ENCODE data around the gene PSMB10. TPM values are rescaled to one million over a fixed set of nuclear protein-coding genes. Genes with fewer than 3 reads are reported as not detected.
"Not testable (repeated sequence)": the region's sequence is repeated elsewhere in the genome, so short reads cannot be mapped to it uniquely, and the experiment has no call there.

Gene PSMB10
- total RNA-seq, 1 donor from 2014 or later = 89.4 TPM

DNA sequence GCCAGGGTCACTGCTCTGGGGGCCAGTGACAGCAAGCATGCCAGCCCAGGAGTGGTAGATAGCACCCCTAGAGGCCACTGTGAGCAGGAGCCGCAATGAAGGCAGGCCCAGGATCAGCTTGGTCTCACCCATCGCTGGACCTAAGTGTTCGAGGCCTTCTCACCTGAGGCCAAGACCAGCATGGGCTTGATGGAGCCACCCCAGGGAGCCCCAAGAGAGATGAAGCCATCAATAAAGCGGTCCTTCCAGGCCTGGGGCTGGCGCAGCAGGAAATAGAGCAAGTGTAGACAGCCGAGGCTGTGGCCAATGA lies 5.5 kb upstream of the PSMB10 start:
- DNase-seq (ENCODE audit: low spot score) = no peak

- DNase-seq (ENCODE audit: low spot score) = no peak
Measured at GRCh38 chr16:67941469-67942199, 5.0 kb upstream of the PSMB10 start.

DNA sequence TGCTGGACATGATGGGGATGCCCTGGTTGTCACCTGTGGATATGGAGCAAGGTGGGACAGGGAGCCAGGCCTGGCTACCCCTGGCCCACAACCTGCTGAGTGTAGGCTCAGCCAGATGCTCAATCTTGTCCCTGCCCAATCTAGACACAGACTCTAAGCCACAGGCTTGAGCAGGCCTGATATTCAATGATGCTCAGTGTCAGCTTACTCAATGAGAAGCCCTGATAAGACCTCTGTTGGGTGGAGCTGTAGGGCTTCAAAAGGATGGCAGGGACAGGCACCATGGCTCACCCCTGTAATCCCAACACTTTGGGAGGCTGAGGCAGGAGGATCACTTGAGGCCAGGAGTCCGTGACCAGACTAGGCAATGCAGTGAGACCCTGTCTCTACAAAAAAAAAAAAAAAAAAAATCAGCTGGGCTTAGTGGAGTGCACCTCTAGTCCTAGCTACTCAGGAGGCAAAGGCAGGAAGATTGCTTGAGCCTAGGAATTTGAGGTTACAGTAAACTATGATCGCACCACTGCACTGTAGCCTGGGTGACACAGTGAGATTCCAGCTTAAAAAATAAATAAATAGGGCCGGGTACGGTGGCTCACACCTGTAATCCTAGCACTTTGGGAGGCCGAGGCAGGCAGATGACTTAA lies 3.9 kb upstream of the PSMB10 start:
- no peak for DNase-seq (ENCODE audit: low spot score)

DNA sequence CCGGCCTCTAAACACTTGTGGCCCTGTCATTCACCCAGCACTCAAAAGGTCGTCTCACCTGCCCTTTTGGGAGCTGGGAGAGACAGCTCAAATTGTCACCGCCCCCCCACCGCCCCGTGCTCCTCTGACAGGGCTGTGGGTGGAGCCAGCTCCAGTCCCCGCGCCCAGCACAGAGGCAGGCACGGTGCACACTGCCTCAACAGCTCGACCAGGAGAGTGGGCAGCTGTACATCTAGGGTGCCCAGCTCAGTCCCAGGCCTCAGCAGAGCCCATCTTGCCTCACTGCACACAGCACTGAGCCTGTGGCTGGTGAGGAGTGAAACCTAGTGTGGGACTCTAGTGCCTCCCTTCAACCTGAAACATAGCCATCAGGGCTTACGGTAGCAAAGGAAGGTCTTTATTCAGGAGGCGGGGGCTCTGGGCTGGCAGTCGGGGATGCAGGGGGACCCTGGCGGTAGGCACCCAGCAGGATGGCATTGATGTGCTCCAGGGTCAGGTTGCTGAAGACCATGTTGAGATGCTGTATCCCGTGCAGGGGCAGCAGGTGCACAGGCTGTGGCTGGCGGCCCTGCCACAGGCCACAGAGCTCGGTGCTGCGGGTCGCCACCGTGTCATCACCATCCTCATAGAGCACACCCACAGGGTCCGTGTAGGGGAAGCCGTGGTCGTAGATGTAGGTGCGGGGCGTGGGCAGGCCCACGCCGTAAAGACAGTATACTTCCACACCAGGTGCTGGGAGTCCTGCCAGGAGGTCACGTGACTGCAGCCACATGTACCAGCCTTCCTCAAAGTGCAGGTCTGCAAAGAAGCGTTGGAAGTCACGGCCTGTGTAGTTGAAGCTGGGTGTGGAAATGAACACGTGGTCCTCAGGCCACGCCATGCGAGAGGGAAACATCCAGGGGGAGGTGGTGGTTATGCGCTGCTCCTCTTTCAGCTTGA lies 3.1 kb upstream of the PSMB10 start:
- no peak for DNase-seq (ENCODE audit: low spot score)

- not testable (repeated sequence) for DNase-seq (ENCODE audit: low spot score)
Measured at GRCh38 chr16:67937713-67938112, 1.1 kb upstream of the PSMB10 start.

DNA sequence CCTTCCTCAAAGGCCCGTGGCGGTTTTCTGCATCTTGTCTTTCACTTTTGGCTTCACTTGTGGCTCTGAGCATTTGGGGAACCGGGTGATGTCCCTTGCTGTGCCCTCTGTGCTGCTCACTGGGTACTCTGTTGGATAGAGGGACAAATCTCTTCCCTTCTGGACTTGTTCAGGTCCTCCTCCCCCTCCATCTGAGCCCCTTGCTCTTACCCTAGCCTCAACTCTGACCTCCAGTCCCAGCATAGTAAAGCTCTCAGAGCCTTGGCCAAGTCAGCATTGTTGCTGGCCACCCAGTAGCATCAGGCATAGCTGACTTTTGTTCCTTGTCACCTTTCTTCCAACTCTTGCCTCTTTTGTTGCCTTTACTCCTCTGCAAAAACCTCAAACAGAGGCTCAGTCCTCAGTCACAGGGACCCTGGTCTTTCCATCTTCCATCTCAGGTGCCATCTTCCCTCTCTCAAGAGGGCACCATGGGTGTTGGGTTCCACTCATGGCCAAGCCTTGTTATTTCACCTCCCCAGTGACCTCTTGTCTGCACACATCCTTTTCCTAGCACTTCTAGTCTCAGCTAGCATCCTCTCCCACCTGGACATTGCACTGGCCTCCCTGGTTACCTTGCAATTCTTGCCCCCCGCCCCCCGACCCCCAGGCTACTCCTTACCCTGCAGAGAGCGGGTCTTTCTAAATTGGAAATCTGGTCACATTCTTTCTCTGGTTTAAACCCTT lies 393 bp upstream of the PSMB10 start:
- DNase-seq (ENCODE audit: low spot score) = no peak

GRCh38 chr16:67935402-67936123 lies 1.1 kb downstream of the PSMB10 start:
- DNase-seq (ENCODE audit: low spot score) = peak; percentile 97

- DNase-seq (ENCODE audit: low spot score) = no peak
Measured at GRCh38 chr16:67935101-67935401, 1.6 kb downstream of the PSMB10 start.

GRCh38 chr16:67934306-67935100 lies 2.1 kb downstream of the PSMB10 start:
- no peak for DNase-seq (ENCODE audit: low spot score)

DNA sequence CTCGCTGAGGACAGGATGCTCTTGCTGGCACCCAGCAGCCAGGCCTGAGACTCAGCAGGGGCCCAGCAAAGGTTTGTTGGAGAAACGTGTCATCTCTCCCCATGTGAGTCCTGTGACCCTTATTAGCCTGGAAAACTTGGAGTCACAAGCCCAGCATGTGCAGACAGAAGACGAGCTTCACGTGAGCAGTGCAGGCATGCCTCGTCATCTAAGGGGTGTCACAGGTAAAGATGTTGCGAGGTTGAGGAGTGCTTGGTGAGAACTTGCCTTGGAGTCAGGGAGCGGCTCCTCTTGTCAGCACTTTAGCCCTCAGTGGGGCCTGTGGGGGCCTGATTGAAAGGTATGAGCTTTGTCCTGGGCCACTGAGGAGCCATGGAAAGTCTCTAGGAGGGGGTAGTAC lies 2.8 kb downstream of the PSMB10 start:
- DNase-seq (ENCODE audit: low spot score) = no peak

DNA sequence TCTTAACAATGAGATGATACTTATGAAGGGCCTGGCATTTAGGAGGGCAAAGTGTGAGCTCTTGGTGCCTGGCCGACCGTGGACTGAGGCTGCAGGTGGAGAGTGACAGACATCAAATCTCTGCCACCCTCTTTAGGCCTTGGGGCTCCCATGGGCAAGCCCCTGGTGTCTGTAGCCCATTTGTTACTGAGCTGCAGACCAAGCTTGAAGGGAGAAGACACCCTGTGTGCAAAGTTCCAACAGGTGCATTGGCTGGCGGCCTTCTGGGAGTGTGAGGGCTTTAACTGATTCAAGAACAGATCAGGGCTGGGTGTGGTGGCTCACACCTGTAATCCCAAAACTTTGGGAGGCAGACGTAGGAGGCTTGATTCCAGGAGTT lies 4.2 kb downstream of the PSMB10 start:
- no peak for DNase-seq (ENCODE audit: low spot score)

GRCh38 chr16:67931712-67932461 lies 4.8 kb downstream of the PSMB10 start, which contains the start of gene CTRL:
TSS of gene CTRL (minus strand) at chr16:67931862. CDS start at chr16:67931852, 10 bp downstream.
- DNase-seq (ENCODE audit: low spot score) = no peak

GRCh38 chr16:67930678-67931211 lies 5.9 kb downstream of the PSMB10 start:
- no peak for DNase-seq (ENCODE audit: low spot score)

- DNase-seq (ENCODE audit: low spot score) = no peak
Measured at GRCh38 chr16:67930191-67930590, 6.5 kb downstream of the PSMB10 start.

- peak; percentile 80 for DNase-seq (ENCODE audit: low spot score)
Measured at GRCh38 chr16:67928561-67929364, 7.9 kb downstream of the PSMB10 start.

DNA sequence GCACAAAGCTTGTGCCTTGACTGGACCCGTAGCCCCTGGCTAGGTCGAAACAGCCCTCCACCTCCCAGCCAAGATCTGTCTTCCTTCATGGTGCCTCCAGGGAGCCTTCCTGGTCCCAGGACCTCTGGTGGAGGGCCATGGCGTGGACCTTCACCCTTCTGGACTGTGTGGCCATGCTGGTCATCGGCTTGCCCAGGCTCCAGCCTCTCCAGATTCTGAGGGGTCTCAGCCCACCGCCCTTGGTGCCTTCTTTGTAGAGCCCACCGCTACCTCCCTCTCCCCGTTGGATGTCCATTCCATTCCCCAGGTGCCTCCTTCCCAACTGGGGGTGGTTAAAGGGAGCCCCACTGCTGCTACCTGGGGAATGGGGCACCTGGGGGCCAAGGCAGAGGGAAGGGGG lies 8.5 kb downstream of the PSMB10 start:
- DNase-seq (ENCODE audit: low spot score) = no peak

DNA sequence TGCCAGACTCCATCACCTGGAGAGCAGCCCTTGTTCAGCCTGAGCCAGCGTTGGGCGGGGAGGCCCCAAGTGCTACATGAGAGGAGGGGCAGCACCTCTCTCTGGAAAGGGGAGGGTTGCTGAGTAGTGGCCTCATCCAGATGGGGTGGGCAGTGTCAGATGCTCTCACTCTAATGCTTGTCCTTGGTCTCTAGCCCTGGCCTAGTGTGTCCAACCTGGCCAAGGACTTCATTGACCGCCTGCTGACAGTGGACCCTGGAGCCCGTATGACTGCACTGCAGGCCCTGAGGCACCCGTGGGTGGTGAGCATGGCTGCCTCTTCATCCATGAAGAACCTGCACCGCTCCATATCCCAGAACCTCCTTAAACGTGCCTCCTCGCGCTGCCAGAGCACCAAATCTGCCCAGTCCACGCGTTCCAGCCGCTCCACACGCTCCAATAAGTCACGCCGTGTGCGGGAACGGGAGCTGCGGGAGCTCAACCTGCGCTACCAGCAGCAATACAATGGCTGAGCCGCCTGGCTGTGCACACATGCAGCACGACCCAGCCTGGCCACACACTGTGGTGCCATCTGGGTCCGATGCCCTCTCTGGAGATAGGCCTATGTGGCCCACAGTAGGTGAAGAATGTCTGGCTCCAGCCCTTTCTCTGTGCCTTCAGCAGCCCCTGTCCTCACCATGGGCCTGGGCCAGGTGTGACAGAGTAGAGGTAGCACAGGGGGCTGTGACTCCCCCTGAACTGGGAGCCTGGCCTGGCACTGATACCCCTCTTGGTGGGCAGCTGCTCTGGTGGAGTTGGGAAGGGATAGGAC lies 9.3 kb downstream of the PSMB10 start:
- no peak for DNase-seq (ENCODE audit: low spot score)

All from ureter (tissue), 1 donor.